NT2/D1 (cell line): ENCODE results near the gene MED20.
A peak's percentile ranks its signal among the peaks of the same experiment; 100 is the strongest.

Source experiments
- DNase-seq: peaks from one replicate; pipeline ENCODE4 v3.0.0-alpha.2; 2011; ENCODE audit warnings: low read depth, low spot score
- H3K27me3 ChIP-seq: 2 replicates; pipeline ENCODE4 v1.6.0; 2011; ENCODE audit warnings: mild to moderate bottlenecking; ENCODE audit not compliant: insufficient read length, insufficient read depth
- H3K36me3 ChIP-seq: 2 replicates; pipeline ENCODE4 v1.6.1; 2011; ENCODE audit warnings: mild to moderate bottlenecking, low read length, mixed read lengths; ENCODE audit not compliant: insufficient read depth, insufficient read length
- H3K4me1 ChIP-seq: 2 replicates; pipeline ENCODE4 v1.5.1; 2011; ENCODE audit not compliant: insufficient read depth, insufficient read length
- H3K4me3 ChIP-seq: 2 replicates; pipeline ENCODE4 v1.5.1; 2011; ENCODE audit warnings: low read depth; ENCODE audit not compliant: insufficient read length
- H3K9ac ChIP-seq: 2 replicates; pipeline ENCODE4 v1.6.0; 2011; ENCODE audit warnings: low read depth; ENCODE audit not compliant: insufficient read length
- H3K9me3 ChIP-seq: 2 replicates; pipeline ENCODE4 v1.5.1; 2011; ENCODE audit warnings: mild to moderate bottlenecking, low read length; ENCODE audit not compliant: insufficient read depth
- SUZ12 ChIP-seq: IDR thresholded peaks from 2 replicates; pipeline ENCODE4 v1.6.1; 2011; ENCODE audit not compliant: insufficient read length, insufficient read depth; ENCODE audit errors: extremely low read depth
- YY1 ChIP-seq: IDR thresholded peaks from 2 replicates; pipeline ENCODE4 v1.6.1; 2011; ENCODE audit not compliant: insufficient read length, insufficient read depth
- ZNF274 ChIP-seq: IDR thresholded peaks from 2 replicates; pipeline ENCODE4 v1.6.1; 2011; ENCODE audit warnings: mild to moderate bottlenecking, low read depth, low read length

MED20 gene, protein sequence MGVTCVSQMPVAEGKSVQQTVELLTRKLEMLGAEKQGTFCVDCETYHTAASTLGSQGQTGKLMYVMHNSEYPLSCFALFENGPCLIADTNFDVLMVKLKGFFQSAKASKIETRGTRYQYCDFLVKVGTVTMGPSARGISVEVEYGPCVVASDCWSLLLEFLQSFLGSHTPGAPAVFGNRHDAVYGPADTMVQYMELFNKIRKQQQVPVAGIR

GRCh38 chr6:41920921-41921711 lies at the start of gene MED20, which contains the start of gene BYSL:
Gene MED20, minus strand, starts transcription at chr6:41921139. Its CDS starts 121 bp downstream, at chr6:41921018.
Gene BYSL, plus strand, starts transcription at chr6:41921499. Its CDS starts 64 bp downstream, at chr6:41921563.
- Histone ChIP-seq H3K9ac (peak within 1 kb of the TSS; percentile 95), H3K36me3 (peaks cover 42% of the 10 kb centered on the region), H3K4me3 (peak within 1 kb of the TSS; percentile 96), H3K9me3 (no peaks in the 10 kb centered on the region), H3K27me3 (no peaks in the 10 kb centered on the region), H3K4me1 (peaks cover 3% of the 10 kb centered on the region)
- DNase-seq, result peak; percentile 83
- TF ChIP-seq YY1 (no peak), SUZ12 (no peak), ZNF274 (no peak)

DNA sequence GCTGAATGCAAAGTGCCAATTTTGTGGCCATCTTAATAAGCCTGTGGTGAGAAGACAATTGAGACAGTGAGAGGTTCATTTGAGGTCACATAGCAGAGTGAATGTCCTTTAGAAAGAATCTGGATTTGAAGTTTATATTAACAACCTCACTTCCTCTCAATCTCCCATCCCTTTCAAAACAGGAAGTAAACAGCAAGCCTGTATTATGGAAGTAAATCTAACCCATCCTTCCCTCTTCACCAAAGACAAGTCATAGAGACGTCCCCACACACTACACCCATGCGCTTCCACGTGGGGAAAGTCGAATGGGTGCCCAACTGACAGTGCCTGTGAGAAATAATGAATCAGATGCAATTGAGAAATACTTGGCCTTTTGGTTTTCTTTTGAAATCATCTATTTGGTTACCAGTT lies 49.5 kb upstream of the MED20 start:
- DNase-seq, result no peak
- no peaks in the 10 kb centered on the region for H3K4me1 ChIP-seq
- no peaks in the 10 kb centered on the region for H3K27me3 ChIP-seq
- no peak overlapping the region for H3K4me3 ChIP-seq
- H3K9me3 ChIP-seq, result no peaks in the 10 kb centered on the region
- TF ChIP-seq ZNF274, result no peak
- no peak for TF ChIP-seq YY1
- no peak for TF ChIP-seq SUZ12
- no peaks in the 10 kb centered on the region for H3K36me3 ChIP-seq
- no peak overlapping the region for H3K9ac ChIP-seq

- no peak for DNase-seq
- peak overlapping the region; percentile 26 for H3K9ac ChIP-seq
- no peaks in the 10 kb centered on the region for H3K27me3 ChIP-seq
- no peaks in the 10 kb centered on the region for H3K9me3 ChIP-seq
- TF ChIP-seq ZNF274 (no peak), YY1 (no peak), SUZ12 (no peak)
- H3K4me1 ChIP-seq, result peaks cover 6% of the 10 kb centered on the region
- H3K36me3 ChIP-seq, result no peaks in the 10 kb centered on the region
- no peak overlapping the region for H3K4me3 ChIP-seq
These were observed 46.7 kb upstream of the MED20 start for GRCh38 chr6:41967312-41968287.

DNA sequence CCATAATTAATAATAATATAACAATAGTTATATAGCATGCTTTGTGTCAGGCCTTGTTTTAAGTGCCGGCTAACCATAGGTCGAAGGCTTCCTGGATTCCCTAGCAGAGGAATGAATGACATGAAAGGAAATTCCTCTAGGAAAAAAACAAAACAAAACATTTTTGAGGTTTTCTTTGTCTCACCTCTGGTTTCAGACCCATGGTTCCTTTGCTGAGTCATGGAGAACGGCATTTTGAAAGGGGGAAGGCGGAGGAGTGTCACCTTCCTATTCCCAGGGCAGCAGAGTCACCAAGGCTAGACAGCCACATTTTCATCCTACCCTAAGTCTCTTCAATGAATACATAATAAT lies 46.0 kb upstream of the MED20 start:
- TF ChIP-seq SUZ12 (no peak), ZNF274 (no peak), YY1 (no peak)
- H3K4me1 ChIP-seq, result peaks cover 6% of the 10 kb centered on the region
- H3K4me3 ChIP-seq, result no peak overlapping the region
- DNase-seq, result peak; percentile 42
- H3K9ac ChIP-seq, result no peak overlapping the region
- H3K9me3 ChIP-seq, result no peaks in the 10 kb centered on the region
- no peaks in the 10 kb centered on the region for H3K36me3 ChIP-seq
- no peaks in the 10 kb centered on the region for H3K27me3 ChIP-seq

DNA sequence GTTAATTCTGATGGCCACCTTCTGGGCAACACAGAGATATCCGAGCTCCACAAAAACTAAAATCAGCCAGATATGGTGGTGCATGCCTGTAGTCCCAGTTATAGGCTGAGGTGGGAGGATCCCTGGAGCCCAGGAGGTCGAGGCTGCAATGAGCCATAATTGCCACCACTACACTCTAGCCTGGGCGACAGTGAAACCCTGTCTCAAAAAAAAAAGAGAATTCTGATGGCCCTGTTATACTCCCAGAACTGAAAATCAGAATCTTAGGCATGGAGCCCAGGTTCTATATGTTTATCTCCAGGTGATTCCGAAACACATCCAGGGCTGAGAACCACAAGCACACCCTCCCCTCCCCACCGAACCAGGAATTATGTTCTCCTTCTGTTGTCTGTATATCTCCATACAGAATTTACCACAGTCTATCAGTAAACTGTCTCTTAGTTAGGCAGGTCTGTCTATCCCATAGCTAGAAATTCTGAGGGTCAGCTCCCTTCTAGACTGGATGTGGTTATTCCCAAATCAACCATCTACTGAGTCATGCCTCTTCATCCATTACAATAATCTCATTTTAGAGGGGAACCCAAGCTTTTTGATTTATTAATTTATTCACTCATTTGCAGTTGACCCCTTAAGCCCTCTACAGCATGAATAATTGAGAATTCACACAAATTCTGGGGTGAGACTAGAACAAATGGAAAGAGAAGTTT lies 45.4 kb upstream of the MED20 start:
- H3K4me3 ChIP-seq, result no peak overlapping the region

GRCh38 chr6:41965429-41966213 lies 44.7 kb upstream of the MED20 start:
- DNase-seq, result peak; percentile 93
- peaks cover 8% of the 10 kb centered on the region for H3K4me1 ChIP-seq
- TF ChIP-seq ZNF274, result no peak
- TF ChIP-seq SUZ12, result no peak
- no peak for TF ChIP-seq YY1
- H3K9me3 ChIP-seq, result no peaks in the 10 kb centered on the region
- H3K9ac ChIP-seq, result peak overlapping the region; percentile 37
- H3K27me3 ChIP-seq, result no peaks in the 10 kb centered on the region
- H3K36me3 ChIP-seq, result no peaks in the 10 kb centered on the region
- no peak overlapping the region for H3K4me3 ChIP-seq

More for the DNA sequence above, 45.4 kb upstream of the MED20 start:
- no peak for DNase-seq
- no peaks in the 10 kb centered on the region for H3K9me3 ChIP-seq
- no peaks in the 10 kb centered on the region for H3K27me3 ChIP-seq
- TF ChIP-seq SUZ12 (no peak), YY1 (no peak)
- no peaks in the 10 kb centered on the region for H3K36me3 ChIP-seq
- no peak overlapping the region for H3K9ac ChIP-seq
- H3K4me1 ChIP-seq, result peaks cover 8% of the 10 kb centered on the region
